Measurements from ENCODE around the gene TSPAN2.

DNA sequence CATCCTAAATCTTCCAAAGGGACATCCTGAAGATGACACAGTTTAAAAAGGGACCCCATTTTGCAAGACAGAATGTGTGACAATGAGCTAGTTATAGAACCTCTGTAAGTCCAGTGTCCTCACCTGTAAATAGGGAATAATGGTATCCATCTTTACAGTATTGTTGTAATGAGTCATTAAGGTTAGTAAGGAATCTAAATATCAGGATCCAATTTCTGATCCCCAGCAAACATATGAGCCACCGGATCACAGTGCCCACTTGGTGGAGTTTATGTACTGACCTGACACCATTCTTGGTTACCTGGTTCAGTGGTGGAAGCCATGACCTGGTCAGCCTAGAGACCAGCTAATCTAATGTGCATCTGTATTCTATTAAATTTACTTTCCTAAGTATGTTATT is 47.9 kb upstream of the TSPAN2 start:
- TF ChIP-seq, protein P1, sequence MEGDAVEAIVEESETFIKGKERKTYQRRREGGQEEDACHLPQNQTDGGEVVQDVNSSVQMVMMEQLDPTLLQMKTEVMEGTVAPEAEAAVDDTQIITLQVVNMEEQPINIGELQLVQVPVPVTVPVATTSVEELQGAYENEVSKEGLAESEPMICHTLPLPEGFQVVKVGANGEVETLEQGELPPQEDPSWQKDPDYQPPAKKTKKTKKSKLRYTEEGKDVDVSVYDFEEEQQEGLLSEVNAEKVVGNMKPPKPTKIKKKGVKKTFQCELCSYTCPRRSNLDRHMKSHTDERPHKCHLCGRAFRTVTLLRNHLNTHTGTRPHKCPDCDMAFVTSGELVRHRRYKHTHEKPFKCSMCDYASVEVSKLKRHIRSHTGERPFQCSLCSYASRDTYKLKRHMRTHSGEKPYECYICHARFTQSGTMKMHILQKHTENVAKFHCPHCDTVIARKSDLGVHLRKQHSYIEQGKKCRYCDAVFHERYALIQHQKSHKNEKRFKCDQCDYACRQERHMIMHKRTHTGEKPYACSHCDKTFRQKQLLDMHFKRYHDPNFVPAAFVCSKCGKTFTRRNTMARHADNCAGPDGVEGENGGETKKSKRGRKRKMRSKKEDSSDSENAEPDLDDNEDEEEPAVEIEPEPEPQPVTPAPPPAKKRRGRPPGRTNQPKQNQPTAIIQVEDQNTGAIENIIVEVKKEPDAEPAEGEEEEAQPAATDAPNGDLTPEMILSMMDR (IDR thresholded peaks at IDR 0.05): no peak
- no peak for TF ChIP-seq POLR2A (IDR thresholded peaks at IDR 0.05)
